Tibial nerve (tissue), 4 donors: ENCODE measurements around the gene CEACAM3. TPM values are rescaled to one million over a fixed set of nuclear protein-coding genes. Genes with fewer than 3 reads are reported as not detected.

Experiments used
- DNase-seq, 2 donors: peaks; one replicate each; pipeline ENCODE4 v3.0.0-alpha.2; 2019; ENCODE audit warnings: low spot score in 2 of 2
- H3K27ac ChIP-seq, 4 donors: fragments of 200-600 bp; sonication (generic) in 3 of 4; one replicate each; pipeline ENCODE4 v1.5.1; 2017 to 2019; ENCODE audit warnings: mild to moderate bottlenecking in 1 of 4
- H3K27me3 ChIP-seq, 2 donors: fragments of 200-600 bp; sonication (generic) in 1 of 2; one replicate each; pipeline versions ENCODE4 v1.5.1 to v1.6.0; 2017 to 2019
- H3K36me3 ChIP-seq, 3 donors: fragments of 200-600 bp; sonication (generic); one replicate each; pipeline ENCODE4 v1.5.1; 2018 to 2019
- H3K4me1 ChIP-seq, 4 donors: fragments of 200-600 bp; sonication (generic) in 3 of 4; one replicate each; pipeline ENCODE4 v1.5.1; 2017 to 2019
- H3K4me3 ChIP-seq, 4 donors: fragments of 200-600 bp; sonication (generic) in 3 of 4; one replicate each; pipeline ENCODE4 v1.5.1; 2017 to 2019; ENCODE audit warnings: mild to moderate bottlenecking in 1 of 4, moderate library complexity in 1 of 4
- H3K9me3 ChIP-seq, 4 donors: fragments of 200-600 bp; sonication (generic) in 3 of 4; one replicate each; pipeline ENCODE4 v1.5.1; 2017 to 2019
- EP300 ChIP-seq, 2 donors: sonication (generic); formaldehyde crosslinking; IDR thresholded peaks; one replicate each; pipeline ENCODE4 v1.6.1; 2017; ENCODE audit warnings: antibody characterized with exemption in 2 of 2, mild to moderate bottlenecking in 1 of 2
- POLR2A ChIP-seq, 2 donors: fragments of 450-650 bp; IDR thresholded peaks; one replicate each; pipeline ENCODE4 v1.6.1; 2017; ENCODE audit warnings: antibody characterized with exemption in 2 of 2, mild to moderate bottlenecking in 2 of 2, moderate library complexity in 2 of 2
- WGBS, 2 donors: methylation state at CpG; one replicate each; pipeline ENCODE4 v1.1.5; 2018; 5-methylcytosine and 5-hydroxymethylcytosine counted together
- total RNA-seq, 4 donors: library from RNA; depleted of rRNA; stranded (reverse); fragments of >200 nt; gene quantifications; one replicate each; pipeline ENCODE4 v1.1.0, GENCODE V29; 2016
- TF ChIP-seq, protein P1 (sequence below), 5 experiments: fragments of 200-600 bp in 3 of 5; fragments of 450-650 bp in 2 of 5; sonication (generic) in 3 of 5; IDR thresholded peaks; one replicate each; pipeline ENCODE4 v1.5.1; 2016 to 2019; ENCODE audit warnings: antibody characterized with exemption in 5 of 5, mild to moderate bottlenecking in 3 of 5, moderate library complexity in 2 of 5

CEACAM3 gene
- total RNA-seq, 4 donors from 2014 or later, result 1.0 TPM; not detected in 3

DNA sequence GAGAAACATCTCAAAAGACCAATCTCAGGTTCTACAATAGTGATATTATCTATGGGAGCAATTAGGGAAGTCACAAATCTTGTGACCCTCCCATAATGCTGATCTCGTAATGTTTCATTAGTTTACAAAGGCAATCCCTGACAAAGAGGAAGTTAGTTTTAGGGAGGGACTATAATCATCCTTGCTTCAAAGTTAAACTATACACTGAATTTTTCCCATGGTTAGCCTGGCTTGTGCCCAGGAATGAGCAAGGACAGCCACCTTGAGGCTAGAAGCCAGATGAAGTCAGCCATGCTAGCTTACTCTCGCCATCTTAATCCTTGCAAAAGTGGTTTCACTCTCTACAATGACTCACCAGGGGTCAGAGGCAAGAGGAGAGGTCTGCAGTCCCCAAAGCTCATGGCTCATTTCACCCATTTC, 5.4 kb downstream of the CEACAM3 start:
- Histone ChIP-seq H3K4me1 (peaks cover 0 to 7% (median 0%) of the 10 kb centered on the region in 4 donors), H3K36me3 (no peaks in the 10 kb centered on the region), H3K27me3 (no peaks in the 10 kb centered on the region), H3K27ac (no peak overlapping the region), H3K4me3 (no peak overlapping the region), H3K9me3 (peaks cover 0 to 8% (median 0%) of the 10 kb centered on the region in 4 donors)
- WGBS, 2 donors, result 39 to 49% methylated on average over 2 of the region's 2 CpGs
- DNase-seq, result peak in 1 of 2 donors; percentile 30
- TF ChIP-seq, protein P1, sequence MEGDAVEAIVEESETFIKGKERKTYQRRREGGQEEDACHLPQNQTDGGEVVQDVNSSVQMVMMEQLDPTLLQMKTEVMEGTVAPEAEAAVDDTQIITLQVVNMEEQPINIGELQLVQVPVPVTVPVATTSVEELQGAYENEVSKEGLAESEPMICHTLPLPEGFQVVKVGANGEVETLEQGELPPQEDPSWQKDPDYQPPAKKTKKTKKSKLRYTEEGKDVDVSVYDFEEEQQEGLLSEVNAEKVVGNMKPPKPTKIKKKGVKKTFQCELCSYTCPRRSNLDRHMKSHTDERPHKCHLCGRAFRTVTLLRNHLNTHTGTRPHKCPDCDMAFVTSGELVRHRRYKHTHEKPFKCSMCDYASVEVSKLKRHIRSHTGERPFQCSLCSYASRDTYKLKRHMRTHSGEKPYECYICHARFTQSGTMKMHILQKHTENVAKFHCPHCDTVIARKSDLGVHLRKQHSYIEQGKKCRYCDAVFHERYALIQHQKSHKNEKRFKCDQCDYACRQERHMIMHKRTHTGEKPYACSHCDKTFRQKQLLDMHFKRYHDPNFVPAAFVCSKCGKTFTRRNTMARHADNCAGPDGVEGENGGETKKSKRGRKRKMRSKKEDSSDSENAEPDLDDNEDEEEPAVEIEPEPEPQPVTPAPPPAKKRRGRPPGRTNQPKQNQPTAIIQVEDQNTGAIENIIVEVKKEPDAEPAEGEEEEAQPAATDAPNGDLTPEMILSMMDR (IDR thresholded peaks at IDR 0.05), result no peak
- TF ChIP-seq EP300 (IDR thresholded peaks at IDR 0.05) (peak in 1 of 2 donors; percentile 47), POLR2A (IDR thresholded peaks at IDR 0.05) (no peak)

DNA sequence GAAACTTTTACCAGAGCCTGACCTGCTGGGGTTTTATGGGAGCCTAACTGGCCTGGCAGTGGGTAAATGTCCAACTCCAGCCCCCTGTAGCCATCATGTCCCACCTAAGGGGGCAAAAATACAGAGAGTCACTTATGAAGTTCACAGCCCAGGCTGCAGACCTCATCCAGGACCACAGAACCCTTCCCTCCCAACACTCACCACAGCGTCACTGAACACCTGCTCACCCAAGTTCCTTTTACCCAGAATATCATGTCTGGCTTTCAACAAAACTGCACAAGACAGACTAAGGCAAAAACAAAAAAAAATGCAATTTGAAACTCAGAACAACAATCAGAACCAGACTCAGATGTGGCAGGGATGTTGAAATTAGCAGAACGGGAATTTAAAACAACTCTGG, 6.4 kb downstream of the CEACAM3 start:
- 81 to 82% methylated on average over 2 of the region's 2 CpGs for WGBS, 2 donors

DNA sequence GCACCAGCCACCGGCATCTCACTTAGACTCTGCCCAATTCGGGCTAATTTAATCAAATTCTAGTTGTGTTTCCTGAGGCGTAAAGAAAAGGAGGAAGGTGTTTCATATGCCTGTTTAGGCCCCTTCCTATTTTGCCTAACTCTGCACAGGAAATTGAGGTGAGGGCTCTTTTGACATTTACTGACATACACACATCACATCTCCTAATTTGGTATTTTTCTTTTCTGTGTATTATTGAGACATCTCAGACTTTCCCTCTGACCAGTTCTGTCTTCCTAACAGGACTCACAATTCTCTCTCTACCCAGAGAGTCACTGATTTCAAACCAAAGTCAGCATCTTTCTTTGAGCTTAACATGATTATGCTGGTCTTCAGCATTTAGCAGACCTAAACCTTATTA, 7.9 kb downstream of the CEACAM3 start:
- Histone ChIP-seq H3K9me3 (peaks cover 0 to 8% (median 0%) of the 10 kb centered on the region in 4 donors), H3K36me3 (no peaks in the 10 kb centered on the region), H3K4me1 (peaks cover 0 to 7% (median 0%) of the 10 kb centered on the region in 4 donors), H3K27ac (no peak overlapping the region), H3K4me3 (no peak overlapping the region), H3K27me3 (no peaks in the 10 kb centered on the region)
- TF ChIP-seq POLR2A (IDR thresholded peaks at IDR 0.05) (no peak), EP300 (IDR thresholded peaks at IDR 0.05) (no peak)
- TF ChIP-seq, protein P1 (IDR thresholded peaks at IDR 0.05), result no peak
- no peak for DNase-seq
- WGBS, 2 donors, result 78 to 81% methylated on average over 3 of the region's 3 CpGs

More for the DNA sequence above, 6.4 kb downstream of the CEACAM3 start:
- peaks cover 0 to 7% (median 0%) of the 10 kb centered on the region in 4 donors for H3K4me1 ChIP-seq
- peaks cover 0 to 8% (median 0%) of the 10 kb centered on the region in 4 donors for H3K9me3 ChIP-seq
- H3K36me3 ChIP-seq, result no peaks in the 10 kb centered on the region
- H3K27ac ChIP-seq, result no peak overlapping the region
- no peak for DNase-seq
- H3K4me3 ChIP-seq, result no peak overlapping the region
- TF ChIP-seq EP300 (IDR thresholded peaks at IDR 0.05) (no peak), POLR2A (IDR thresholded peaks at IDR 0.05) (no peak)
- TF ChIP-seq, protein P1 (IDR thresholded peaks at IDR 0.05), result no peak
- H3K27me3 ChIP-seq, result no peaks in the 10 kb centered on the region

DNA sequence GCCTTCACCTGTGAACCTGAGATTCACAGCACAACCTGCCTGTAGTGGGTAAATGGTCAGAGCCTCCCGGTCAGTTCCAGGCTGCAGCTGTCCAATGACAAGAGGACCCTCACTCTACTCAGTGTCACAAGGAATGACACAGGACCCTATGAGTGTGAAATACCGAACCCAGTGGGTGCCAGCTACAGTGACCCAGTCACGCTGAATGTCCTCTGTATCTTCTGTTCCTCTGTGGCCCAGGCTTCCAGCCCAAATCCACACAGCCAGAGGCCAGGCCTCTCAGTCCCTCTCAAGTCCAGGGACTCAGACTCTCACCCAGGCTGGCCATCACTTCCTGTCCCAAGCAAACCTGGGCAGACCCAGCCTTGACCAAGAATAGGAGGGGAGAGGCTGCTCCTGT, 10.8 kb downstream of the CEACAM3 start:
- no peak for DNase-seq
- Histone ChIP-seq H3K27ac (no peak overlapping the region), H3K4me1 (peaks cover 0 to 4% (median 0%) of the 10 kb centered on the region in 4 donors), H3K36me3 (no peaks in the 10 kb centered on the region), H3K4me3 (no peak overlapping the region), H3K27me3 (no peaks in the 10 kb centered on the region), H3K9me3 (no peaks in the 10 kb centered on the region)
- WGBS, 2 donors, result 80 to 81% methylated on average over 3 of the region's 3 CpGs
- no peak for TF ChIP-seq POLR2A (IDR thresholded peaks at IDR 0.05)
- TF ChIP-seq, protein P1 (IDR thresholded peaks at IDR 0.05), result no peak
- TF ChIP-seq EP300 (IDR thresholded peaks at IDR 0.05), result no peak

DNA sequence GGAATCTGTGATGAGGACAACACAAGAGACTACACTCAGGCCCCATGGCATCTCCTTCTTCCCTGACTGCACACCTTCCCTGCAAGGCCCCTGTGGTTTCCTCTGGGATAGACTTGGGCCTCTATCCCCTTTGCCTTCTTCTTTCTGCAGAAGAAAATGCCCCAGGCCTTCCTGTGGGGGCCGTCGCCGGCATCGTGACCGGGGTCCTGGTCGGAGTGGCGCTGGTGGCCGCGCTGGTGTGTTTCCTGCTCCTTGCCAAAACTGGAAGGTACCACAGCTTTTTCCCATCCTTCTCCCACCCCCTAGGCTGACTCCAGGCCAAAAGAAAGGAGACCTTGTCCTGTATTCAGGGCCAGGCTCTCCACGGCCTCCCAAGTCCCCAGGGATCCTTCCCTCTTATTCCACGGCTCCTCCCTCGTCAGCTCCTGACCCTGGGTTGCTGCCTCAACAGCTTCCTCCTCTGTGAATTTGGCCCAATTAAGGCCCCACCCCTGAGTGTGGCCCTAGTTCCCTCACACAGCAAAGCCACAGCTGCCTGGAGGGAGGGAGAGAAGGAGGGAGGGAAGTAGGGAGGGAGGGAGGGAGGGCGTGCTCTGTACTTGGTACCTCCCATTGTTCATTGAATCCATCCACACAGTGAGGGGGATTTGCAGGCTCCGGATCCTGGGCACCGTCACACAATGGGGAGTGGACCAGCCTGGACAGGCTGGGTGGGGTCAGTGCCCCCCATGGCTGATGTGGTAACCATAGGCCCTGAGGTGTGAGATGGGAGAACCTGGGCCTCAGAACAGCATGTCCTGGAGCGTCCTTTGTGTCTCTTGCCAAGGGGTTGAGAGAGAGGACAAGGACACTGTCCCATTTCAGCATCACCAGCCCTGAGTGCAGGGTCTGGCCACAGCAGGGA, 12.5 kb downstream of the CEACAM3 start:
- no peak overlapping the region for H3K27ac ChIP-seq

More for the DNA sequence above, 12.5 kb downstream of the CEACAM3 start:
- Histone ChIP-seq H3K36me3 (no peaks in the 10 kb centered on the region), H3K9me3 (no peaks in the 10 kb centered on the region), H3K4me3 (no peak overlapping the region), H3K27me3 (no peaks in the 10 kb centered on the region), H3K4me1 (no peaks in the 10 kb centered on the region)
- TF ChIP-seq POLR2A (IDR thresholded peaks at IDR 0.05) (no peak), EP300 (IDR thresholded peaks at IDR 0.05) (no peak)
- TF ChIP-seq, protein P1 (IDR thresholded peaks at IDR 0.05), result no peak
- 59 to 68% methylated on average over 13 to 16 of the region's 16 CpGs for WGBS, 2 donors
- DNase-seq, result peak in 1 of 2 donors; percentile 14
